Spleen (tissue), 7 donors: ENCODE results near the gene ITGBL1.

Experiments used
- CTCF ChIP-seq, 11 experiments: fragments of 200-600 bp in 7 of 11; fragments of 450-650 bp in 4 of 11; sonication (generic) in 4 of 11; IDR thresholded peaks in 8 of 11; conservative IDR thresholded peaks in 3 of 11; 1 replicate in 7 of 11; 2 replicates in 4 of 11; pipeline versions ENCODE4 v1.4.0 to v1.8.0; 2016 to 2021; ENCODE audit warnings: antibody characterized with exemption in 11 of 11, inconsistent platforms in 4 of 11, mild to moderate bottlenecking in 1 of 11
- POLR2A ChIP-seq, 3 donors: fragments of 450-650 bp; IDR thresholded peaks; one replicate each; pipeline ENCODE4 v1.5.1; 2017; ENCODE audit warnings: antibody characterized with exemption in 3 of 3, mild to moderate bottlenecking in 1 of 3
- donor health status: DM: no; HTN: no; CAD: no; lungs with moderate emphysema.
- donor health status: DM: no; HTN: no; CAD: no.
- donor health status: DM: no; HTN: no; CAD: no.

GRCh38 chr13:101567841-101568240 lies 115.4 kb downstream of the ITGBL1 start:
- no peak for TF ChIP-seq POLR2A (IDR thresholded peaks at IDR 0.05)
- no peak for TF ChIP-seq CTCF (IDR thresholded peaks at IDR 0.05 in 8 of 11, conservative IDR thresholded peaks at IDR 0.05 in 3 of 11)
